ENCODE results near the gene SIK3.
"Not testable (repeated sequence)": the region's sequence is repeated elsewhere in the genome, so short reads cannot be mapped to it uniquely, and the experiment has no call there.

SIK3 gene

GRCh38 chr11:116814502-116814901, 283.7 kb downstream of the SIK3 start:
- no peak for DNase-seq

GRCh38 chr11:116813781-116814471, 284.3 kb downstream of the SIK3 start:
- no peak for DNase-seq

- DNase-seq: no peak
These were observed 285.1 kb downstream of the SIK3 start for GRCh38 chr11:116813170-116813569.

- DNase-seq: no peak
These were observed 286.1 kb downstream of the SIK3 start for GRCh38 chr11:116812109-116812508.

- no peak for DNase-seq
These were observed 287.0 kb downstream of the SIK3 start for GRCh38 chr11:116811194-116811593.

GRCh38 chr11:116808262-116809175, 289.7 kb downstream of the SIK3 start:
- no peak for DNase-seq

- no peak for DNase-seq
These were observed 290.5 kb downstream of the SIK3 start for GRCh38 chr11:116807601-116808261.

GRCh38 chr11:116804001-116804400, 294.2 kb downstream of the SIK3 start:
- no peak for DNase-seq

GRCh38 chr11:116801662-116802061, 296.6 kb downstream of the SIK3 start:
- DNase-seq: not testable (repeated sequence)

- no peak for DNase-seq
These were observed 297.6 kb downstream of the SIK3 start for GRCh38 chr11:116800610-116801009.

GRCh38 chr11:116798368-116798767, 299.9 kb downstream of the SIK3 start:
- no peak for DNase-seq

GRCh38 chr11:116797816-116798215, 300.4 kb downstream of the SIK3 start:
- no peak for DNase-seq

GRCh38 chr11:116796548-116796947, 301.7 kb downstream of the SIK3 start:
- DNase-seq: no peak

- DNase-seq: no peak
These were observed 303.4 kb downstream of the SIK3 start for GRCh38 chr11:116794851-116795250.

GRCh38 chr11:116793772-116794097, 304.5 kb downstream of the SIK3 start:
- DNase-seq: no peak

Data from femur (tissue), 1 donor.